H1 (cell line): Measurements from ENCODE around the gene CISTR. TPM values are rescaled to one million over a fixed set of nuclear protein-coding genes. Genes with fewer than 3 reads are reported as not detected.

Experiments
- CTCF ChIA-PET: fragments of 300-600 bp; sonication (Branson Sonifier 250); formaldehyde crosslinking; loops from one replicate; lab custom pipeline; 2021; ENCODE audit not compliant: partially characterized antibody; lab: Charles Lee
- POLR2A ChIA-PET: fragments of 300-600 bp; sonication (Branson Sonifier 250); formaldehyde crosslinking; loops from one replicate; lab custom pipeline; 2021; ENCODE audit warnings: inconsistent platforms; ENCODE audit not compliant: partially characterized antibody; lab: Charles Lee
- DNase-seq, 2 experiments: peaks; one replicate each; pipeline versions ENCODE4 v3.0.0 to v3.0.0-alpha.2; 2010 to 2022; ENCODE audit warnings: low spot score in 2 of 2, low read depth in 1 of 2, mixed read lengths in 1 of 2
- FAIRE-seq: peaks from 2 replicates; lab custom pipeline; 2011; peaks lifted over from hg19 to GRCh38; lab: Jason Lieb, UNC
- H2AFZ ChIP-seq: 2 replicates; pipeline ENCODE4 v1.8.1; 2012; ENCODE audit warnings: low read length, inconsistent platforms
- H2AK5ac ChIP-seq: 2 replicates; pipeline ENCODE4 v1.6.1; 2013; ENCODE audit warnings: low read depth, low read length
- H2BK120ac ChIP-seq: replicated peaks from 2 replicates; pipeline ENCODE3; 2013; ENCODE audit warnings: low read depth, low read length, inconsistent platforms
- H2BK12ac ChIP-seq: 2 replicates; pipeline ENCODE4 v1.6.1; 2013; ENCODE audit warnings: low read depth, low read length
- H2BK15ac ChIP-seq: 2 replicates; pipeline ENCODE4 v1.6.1; 2013; ENCODE audit warnings: low read length
- H2BK20ac ChIP-seq: 2 replicates; pipeline ENCODE4 v1.6.1; 2013; ENCODE audit warnings: low read length
- H2BK5ac ChIP-seq: 2 replicates; pipeline ENCODE4 v1.6.1; 2013; ENCODE audit warnings: low read depth, low read length
- H3K14ac ChIP-seq: 2 replicates; pipeline ENCODE4 v1.6.1; 2013; ENCODE audit warnings: inconsistent platforms; ENCODE audit not compliant: insufficient read length
- H3K18ac ChIP-seq: 2 replicates; pipeline ENCODE4 v1.6.1; 2013; ENCODE audit warnings: low read length; ENCODE audit errors: extremely low read depth
- H3K23ac ChIP-seq: 2 replicates; pipeline ENCODE4 v1.6.1; 2013; ENCODE audit warnings: inconsistent platforms; ENCODE audit not compliant: insufficient read length
- H3K23me2 ChIP-seq: 2 replicates; pipeline ENCODE4 v1.6.1; 2013; ENCODE audit warnings: low read depth, low read length
- H3K27ac ChIP-seq: 2 replicates; pipeline ENCODE4 v1.6.1; 2011; ENCODE audit warnings: low read depth, low read length, inconsistent platforms
- H3K27me3 ChIP-seq, 4 experiments: replicated peaks in 1 of 4; 1 replicate in 1 of 4; 2 replicates in 3 of 4; pipeline versions ENCODE4 v1.6.1 to v1.8.1; 2011 to 2013; ENCODE audit warnings: low read length in 3 of 4, mild to moderate bottlenecking in 3 of 4, inconsistent platforms in 2 of 4, mixed read lengths in 2 of 4, moderate library complexity in 1 of 4; ENCODE audit not compliant: control insufficient read depth in 3 of 4, insufficient read depth in 3 of 4; ENCODE audit errors: extremely low read depth in 1 of 4
- H3K36me3 ChIP-seq, 4 experiments: 2 replicates each; pipeline versions ENCODE4 v1.6.1 to v1.8.1; 2011 to 2013; ENCODE audit warnings: mild to moderate bottlenecking in 4 of 4, low read length in 3 of 4, moderate library complexity in 2 of 4, control low read depth in 1 of 4, inconsistent platforms in 1 of 4; ENCODE audit not compliant: insufficient read depth in 4 of 4, control insufficient read depth in 2 of 4
- H3K4ac ChIP-seq: replicated peaks from 2 replicates; pipeline ENCODE3; 2013; ENCODE audit warnings: low read length, low read depth, mixed read lengths, inconsistent platforms; ENCODE audit not compliant: insufficient read length
- H3K4me1 ChIP-seq, 4 experiments: replicated peaks in 1 of 4; 1 replicate in 1 of 4; 2 replicates in 3 of 4; pipeline versions ENCODE4 v1.6.1 to v1.8.1; 2011 to 2013; ENCODE audit warnings: low read length in 3 of 4, inconsistent platforms in 2 of 4, mixed read lengths in 1 of 4; ENCODE audit not compliant: insufficient read depth in 4 of 4, control insufficient read depth in 3 of 4
- H3K4me2 ChIP-seq, 2 experiments: 2 replicates each; pipeline versions ENCODE4 v1.6.1 to v1.8.1; 2011 to 2013; ENCODE audit warnings: low read depth in 2 of 2, low read length in 2 of 2, control low read depth in 1 of 2, inconsistent platforms in 1 of 2, mild to moderate bottlenecking in 1 of 2; ENCODE audit not compliant: insufficient read depth in 1 of 2
- H3K4me3 ChIP-seq, 4 experiments: fragments of 200-600, 300-600 bp in 1 of 4; sonication (generic), shearing (Covaris generic), sonication (Bioruptor Twin) in 1 of 4; 2 replicates each; pipeline versions ENCODE4 v1.5.1 to v1.8.1; 2011 to 2016; ENCODE audit warnings: low read length in 4 of 4, low read depth in 3 of 4, control low read depth in 2 of 4, inconsistent platforms in 2 of 4, mild to moderate bottlenecking in 2 of 4, mixed read lengths in 1 of 4, moderate library complexity in 1 of 4; ENCODE audit not compliant: insufficient read depth in 2 of 4; ENCODE audit errors: extremely low read depth in 1 of 4
- H3K56ac ChIP-seq: replicated peaks from 2 replicates; pipeline ENCODE3; 2013; ENCODE audit warnings: low read depth, mild to moderate bottlenecking, mixed read lengths, low read length, inconsistent platforms; ENCODE audit not compliant: insufficient read length
- H3K79me1 ChIP-seq: 2 replicates; pipeline ENCODE4 v1.6.1; 2013; ENCODE audit warnings: low read depth, low read length, control low read depth
- H3K79me2 ChIP-seq, 2 experiments: 2 replicates each; pipeline versions ENCODE4 v1.6.1 to v1.8.1; 2012 to 2013; ENCODE audit warnings: low read length in 2 of 2, mild to moderate bottlenecking in 2 of 2, inconsistent platforms in 1 of 2; ENCODE audit not compliant: insufficient read depth in 2 of 2, control insufficient read depth in 1 of 2
- H3K9ac ChIP-seq, 4 experiments: replicated peaks in 1 of 4; 1 replicate in 1 of 4; 2 replicates in 3 of 4; pipeline versions ENCODE4 v1.6.1 to v1.8.1; 2011 to 2013; ENCODE audit warnings: low read depth in 3 of 4, low read length in 3 of 4, control low read depth in 2 of 4, mild to moderate bottlenecking in 2 of 4, moderate library complexity in 2 of 4, inconsistent platforms in 1 of 4; ENCODE audit errors: extremely low read depth in 1 of 4
- H3K9me3 ChIP-seq, 2 experiments: 2 replicates each; pipeline versions ENCODE4 v1.6.1 to v1.8.1; 2012 to 2013; ENCODE audit warnings: mild to moderate bottlenecking in 2 of 2, moderate library complexity in 2 of 2, control low read depth in 1 of 2, inconsistent platforms in 1 of 2, low read depth in 1 of 2, low read length in 1 of 2, mixed read lengths in 1 of 2; ENCODE audit not compliant: insufficient read depth in 2 of 2
- H4K20me1 ChIP-seq, 2 experiments: replicated peaks in 1 of 2; 2 replicates each; pipeline versions ENCODE3 to v1.8.1; 2011 to 2013; ENCODE audit warnings: inconsistent platforms in 2 of 2, low read length in 2 of 2, mild to moderate bottlenecking in 1 of 2; ENCODE audit not compliant: insufficient read depth in 2 of 2, control insufficient read depth in 1 of 2
- H4K5ac ChIP-seq: 2 replicates; pipeline ENCODE4 v1.6.1; 2013; ENCODE audit warnings: low read length, low read depth, mixed read lengths, inconsistent platforms; ENCODE audit not compliant: insufficient read length
- H4K8ac ChIP-seq: 2 replicates; pipeline ENCODE4 v1.8.0; 2013; ENCODE audit warnings: mild to moderate bottlenecking, moderate library complexity, low read length, inconsistent platforms; ENCODE audit not compliant: insufficient read depth; ENCODE audit errors: extremely low read depth
- H4K91ac ChIP-seq: replicated peaks from 2 replicates; pipeline ENCODE3; 2013; ENCODE audit warnings: low read length, mixed read lengths, inconsistent platforms; ENCODE audit not compliant: insufficient read length
- HDAC2 ChIP-seq, 2 experiments: fragments of 300-600 bp in 1 of 2; sonication (generic) in 1 of 2; IDR thresholded peaks; 2 replicates each; pipeline ENCODE4 v1.6.1; 2011 to 2012; ENCODE audit warnings: low read depth in 2 of 2, low read length in 2 of 2, mild to moderate bottlenecking in 2 of 2, moderate library complexity in 2 of 2, borderline replicate concordance in 1 of 2, inconsistent platforms in 1 of 2
- PHF8 ChIP-seq: fragments of 200-600 bp; sonication (generic); conservative IDR thresholded peaks from 2 replicates; pipeline ENCODE4 v1.7.1; 2012; ENCODE audit warnings: low read depth, mild to moderate bottlenecking, inconsistent platforms, low read length, moderate library complexity
- RXRA ChIP-seq: IDR thresholded peaks from 2 replicates; pipeline ENCODE4 v1.6.1; 2011; ENCODE audit warnings: low read depth, mild to moderate bottlenecking, low read length, moderate library complexity; ENCODE audit not compliant: insufficient read depth
- YY1 ChIP-seq: IDR thresholded peaks from 2 replicates; pipeline ENCODE4 v1.6.1; 2011; ENCODE audit warnings: low read depth, mild to moderate bottlenecking, low read length
- WGBS, 2 experiments: shearing (Covaris generic) in 1 of 2; methylation state at CpG; one replicate each; pipeline versions ENCODE4 v1.1.6 to v1.1.7; 2013 to 2015; ENCODE audit warnings: low lambda C conversion rate in 2 of 2, mixed read lengths in 2 of 2, inconsistent platforms in 1 of 2, low coverage in 1 of 2, missing lambda C conversion rate in 1 of 2; ENCODE audit not compliant: insufficient replicate concordance in 2 of 2, insufficient coverage in 1 of 2, insufficient read length in 1 of 2; ENCODE audit errors: extremely low coverage in 1 of 2, missing lambda C conversion rate in 1 of 2; 5-methylcytosine and 5-hydroxymethylcytosine counted together
- polyA plus RNA-seq, 7 experiments: library from polyadenylated mRNA; depleted of rRNA in 3 of 7; stranded (reverse) in 5 of 7; unstranded in 2 of 7; fragments of >200 nt in 5 of 7; fragments of 200-250 nt in 2 of 7; gene quantifications; 1 replicate in 5 of 7; 2 replicates in 1 of 7; 4 replicates in 1 of 7; pipeline versions ENCODE4 v1.2.1 to v1.2.3, GENCODE V29; 2011 to 2013; ENCODE audit warnings: missing spikeins in 2 of 7, mixed read lengths in 2 of 7
- total RNA-seq: library from RNA; stranded (reverse); fragmentation: NEBNext Ultra II Directional; extraction: Animal tissue kit (Norgen Biotek cat#: 25700); gene quantifications from 2 replicates; pipeline ENCODE4 v1.2.1, GENCODE V29; 2021

The CISTR gene
- total and polyA plus RNA-seq, 2 of the 8 experiments (the other 6 are each of a cell fraction or from before 2014, with no cell fraction given) = not detected

GRCh38 chr12:53726946-53727309, 24.9 kb downstream of the CISTR start:
- POLR2A ChIA-PET = interaction anchor here (0.9 to 1.5 kb wide), 2 partner anchors 19 to 30 kb away, joined by 3 to 4 read pairs; no protein-coding TSS in a partner anchor
- no peak for TF ChIP-seq RXRA
- no peak for TF ChIP-seq YY1
- no peak for TF ChIP-seq HDAC2 (IDR thresholded peaks at IDR 0.05; ENCODE audit: borderline replicate concordance in 1 of 2, low read depth in 2 of 2, low read length in 2 of 2)
- no peak for TF ChIP-seq PHF8
- Histone ChIP-seq H2BK120ac (no peak overlapping the region), H3K36me3 (no peaks in the 10 kb centered on the region), H3K56ac (no peak overlapping the region), H3K18ac (no peak overlapping the region), H4K8ac (no peak overlapping the region), H2BK20ac (no peak overlapping the region), H3K79me1 (no peaks in the 10 kb centered on the region), H3K23me2 (peaks cover 3% of the 10 kb centered on the region; the same call in 1 of the 2 replicates), H3K14ac (no peak overlapping the region), H3K4me1 (peaks cover 0 to 11% (median 1%) of the 10 kb centered on the region in 4 experiments; a peak in 5 of 7 replicates), H4K5ac (no peak overlapping the region), H3K9me3 (no peaks in the 10 kb centered on the region), H2AFZ (peak overlapping the region; percentile 23; the same call in 1 of the 2 replicates), H4K91ac (no peak overlapping the region), H3K4me2 (peak overlapping the region; percentile 84 to 86), H3K4me3 (peak overlapping the region; percentile 53 to 88 (median 74)), H2BK5ac (no peak overlapping the region; the same call in 1 of the 2 replicates), H4K20me1 (no peaks in the 10 kb centered on the region), H2AK5ac (no peak overlapping the region), H2BK12ac (no peak overlapping the region), H2BK15ac (no peak overlapping the region), H3K27me3 (peaks cover 0 to 3% (median 0%) of the 10 kb centered on the region in 4 experiments; a peak in 1 of 7 replicates), H3K23ac (no peak overlapping the region), H3K9ac (peak overlapping the region in 1 of 4 experiments; percentile 25; a peak in 1 of 7 replicates), H3K27ac (no peak overlapping the region), H3K79me2 (no peaks in the 10 kb centered on the region), H3K4ac (no peak overlapping the region)
- CTCF ChIA-PET = interaction anchor here (1.1 to 14.5 kb wide), 6 partner anchors 12 to 514 kb away, joined by 3 to 237 read pairs (median 6); no protein-coding TSS in a partner anchor
- no peak for DNase-seq
- FAIRE-seq = no peak
- WGBS, 2 experiments = 5% methylated on average over 14 of the region's 15 CpGs; no CpG with 5 or more reads in 1 of the 2 experiments
